Activated T-cell treated with anti-CD3 and anti-CD28 coated beads, Interleukin-2, amount 50 U/mL, for 4 hours (primary cell): ENCODE results near the gene CBLN3. TPM values are rescaled to one million over a fixed set of nuclear protein-coding genes. Genes with fewer than 3 reads are reported as not detected.

ENCODE experiments used
- ATAC-seq, 2 donors: fragments of 200-7000 bp; cut with Tn5 transposase; one replicate each; pipeline ENCODE4 v1.10.0; 2021
- DNase-seq: peaks from one replicate; pipeline ENCODE4 v3.0.0-alpha.2; 2020
- H3K27me3 Mint-ChIP-seq: one replicate; pipeline ENCODE4 v1.8.0; 2021; ENCODE audit warnings: low read depth, mixed read lengths
- H3K36me3 Mint-ChIP-seq: one replicate; pipeline ENCODE4 v1.8.0; 2022; ENCODE audit warnings: mixed read lengths; ENCODE audit not compliant: insufficient read depth
- H3K4me1 Mint-ChIP-seq: one replicate; pipeline ENCODE4 v1.8.0; 2021; ENCODE audit warnings: low read depth, mixed read lengths
- H3K4me3 Mint-ChIP-seq: one replicate; pipeline ENCODE4 v1.8.0; 2021; ENCODE audit warnings: mild to moderate bottlenecking, moderate library complexity, mixed read lengths
- H3K9me3 Mint-ChIP-seq: one replicate; pipeline ENCODE4 v1.8.0; 2021; ENCODE audit warnings: mixed read lengths
- total RNA-seq, 3 donors: library from RNA; stranded (reverse); gene quantifications; one replicate each; pipeline ENCODE4 v1.2.1, GENCODE V29; 2021

The CBLN3 gene
- total RNA-seq, 3 donors from 2014 or later = 3.1 to 5.6 (median 3.6) TPM

- no peaks in the 10 kb centered on the region for H3K4me1 Mint-ChIP-seq
- no peak for DNase-seq
- H3K4me3 Mint-ChIP-seq = no peak overlapping the region
- no peak for ATAC-seq
- peaks cover 7% of the 10 kb centered on the region for H3K27me3 Mint-ChIP-seq
- H3K9me3 Mint-ChIP-seq = no peaks in the 10 kb centered on the region
- H3K36me3 Mint-ChIP-seq = no peaks in the 10 kb centered on the region
Measured at GRCh38 chr14:24379907-24380730, 49.3 kb downstream of the CBLN3 start.

GRCh38 chr14:24378981-24379906 lies 50.2 kb downstream of the CBLN3 start:
- H3K27me3 Mint-ChIP-seq = peaks cover 5% of the 10 kb centered on the region
- no peak for DNase-seq
- no peaks in the 10 kb centered on the region for H3K36me3 Mint-ChIP-seq
- ATAC-seq = no peak
- H3K9me3 Mint-ChIP-seq = no peaks in the 10 kb centered on the region
- no peaks in the 10 kb centered on the region for H3K4me1 Mint-ChIP-seq
- no peak overlapping the region for H3K4me3 Mint-ChIP-seq

GRCh38 chr14:24378327-24378726 lies 51.1 kb downstream of the CBLN3 start:
- no peaks in the 10 kb centered on the region for H3K9me3 Mint-ChIP-seq
- DNase-seq = no peak

GRCh38 chr14:24377657-24378056 lies 51.8 kb downstream of the CBLN3 start:
- H3K4me3 Mint-ChIP-seq = no peak overlapping the region
- H3K27me3 Mint-ChIP-seq = peaks cover 7% of the 10 kb centered on the region
- no peaks in the 10 kb centered on the region for H3K9me3 Mint-ChIP-seq
- ATAC-seq (no peak), DNase-seq (no peak)
- H3K4me1 Mint-ChIP-seq = no peaks in the 10 kb centered on the region
- H3K36me3 Mint-ChIP-seq = no peaks in the 10 kb centered on the region

More at GRCh38 chr14:24378327-24378726, 51.1 kb downstream of the CBLN3 start:
- Mint-ChIP-seq H3K36me3 (no peaks in the 10 kb centered on the region), H3K4me1 (no peaks in the 10 kb centered on the region), H3K27me3 (peaks cover 6% of the 10 kb centered on the region), H3K4me3 (no peak overlapping the region)
- ATAC-seq = no peak

- DNase-seq = no peak
- peaks cover 7% of the 10 kb centered on the region for H3K27me3 Mint-ChIP-seq
- ATAC-seq = no peak
- no peaks in the 10 kb centered on the region for H3K9me3 Mint-ChIP-seq
- H3K36me3 Mint-ChIP-seq = no peaks in the 10 kb centered on the region
- H3K4me1 Mint-ChIP-seq = no peaks in the 10 kb centered on the region
- H3K4me3 Mint-ChIP-seq = no peak overlapping the region
Measured at GRCh38 chr14:24377126-24377525, 52.3 kb downstream of the CBLN3 start.

Other genes starting within 250 kb of the CBLN3 start
- gene IPO4, start 240.9 kb downstream of the CBLN3 start, total RNA-seq = 100 to 1,000 TPM; 265 to 293 (median 265) TPM
- gene TM9SF1, start 234.2 kb downstream of the CBLN3 start, total RNA-seq = 10 to 100 TPM; 30.4 to 34.6 (median 33.7) TPM
- under 1 TPM in 1 of 3 donors, not detected in 2; 0.33 TPM for gene TSSK4, start 224.0 kb downstream of the CBLN3 start, total RNA-seq
- gene CHMP4A, start 216.2 kb downstream of the CBLN3 start, total RNA-seq = 10 to 100 TPM; 71.7 to 85.5 (median 85.4) TPM
- gene MDP1, start 213.6 kb downstream of the CBLN3 start, total RNA-seq = 10 to 100 TPM; 16.3 to 19.5 (median 18.4) TPM
- gene NEDD8, start 197.3 kb downstream of the CBLN3 start, total RNA-seq = 100 to 1,000 TPM; 197 to 217 (median 205) TPM
- 10 to 100 TPM; 29.6 to 30.8 (median 29.7) TPM for gene GMPR2, start 196.7 kb downstream of the CBLN3 start, total RNA-seq
- 100 to 1,000 TPM in 2 of 3 donors, 10 to 100 TPM in 1; 87.2 to 110 (median 103) TPM for gene TINF2, start 187.0 kb downstream of the CBLN3 start, total RNA-seq
- 1 to 10 TPM; 2.6 to 8.1 (median 2.6) TPM for gene TGM1, start 166.5 kb downstream of the CBLN3 start, total RNA-seq
- gene RABGGTA, start 158.1 kb downstream of the CBLN3 start, total RNA-seq = 10 to 100 TPM; 52.2 to 58.8 (median 53.4) TPM
- 1 to 10 TPM; 2.6 to 4.2 (median 3.1) TPM for gene DHRS1, start 129.9 kb downstream of the CBLN3 start, total RNA-seq
- 10 to 100 TPM; 67.8 to 71.0 (median 68.0) TPM for gene NOP9, start 129.8 kb downstream of the CBLN3 start, total RNA-seq
- 1 to 10 TPM; 6.5 to 7.3 (median 7.2) TPM for gene CIDEB, start 121.7 kb downstream of the CBLN3 start, total RNA-seq
- gene LTB4R2, start 119.5 kb downstream of the CBLN3 start, total RNA-seq = 10 to 100 TPM in 2 of 3 donors, 1 to 10 TPM in 1; 9.0 to 10.8 (median 10.4) TPM
- 1 to 10 TPM; 7.0 to 8.0 (median 7.8) TPM for gene LTB4R, start 118.2 kb downstream of the CBLN3 start, total RNA-seq
- under 1 TPM; 0.43 to 0.76 (median 0.53) TPM for gene ADCY4, start 94.6 kb downstream of the CBLN3 start, total RNA-seq
- gene RIPK3, start 89.7 kb downstream of the CBLN3 start, total RNA-seq = 1 to 10 TPM; 5.9 to 8.0 (median 6.2) TPM
- gene NFATC4, start 61.5 kb downstream of the CBLN3 start, total RNA-seq = under 1 TPM; 0.13 to 0.38 (median 0.32) TPM
- gene NYNRIN, start 30.7 kb downstream of the CBLN3 start, total RNA-seq = under 1 TPM in 2 of 3 donors, not detected in 1; 0.03 to 0.05 TPM
- gene KHNYN, start 286 bp upstream of the CBLN3 start, total RNA-seq = 10 to 100 TPM; 53.2 to 65.1 (median 56.5) TPM
- 10 to 100 TPM; 52.6 to 59.9 (median 59.4) TPM for gene SDR39U1, start 13.1 kb upstream of the CBLN3 start, total RNA-seq
- 1 to 10 TPM in 1 of 3 donors, not detected in 2; 1.2 TPM for gene CMA1, start 78.6 kb upstream of the CBLN3 start, total RNA-seq
- gene CTSG, start 146.6 kb upstream of the CBLN3 start, total RNA-seq = not detected
- 100 to 1,000 TPM in 1 of 3 donors, 10 to 100 TPM in 2; 34.7 to 116 (median 58.8) TPM for gene GZMH, start 180.0 kb upstream of the CBLN3 start, total RNA-seq
- gene GZMB, start 204.5 kb upstream of the CBLN3 start, total RNA-seq = 1,000 to 10,000 TPM; 1,078 to 3,056 (median 1,179) TPM